Upper lobe of right lung (tissue), 1 donor: Measurements from ENCODE around the gene SEPTIN3. TPM values are rescaled to one million over a fixed set of nuclear protein-coding genes. Genes with fewer than 3 reads are reported as not detected.

ENCODE experiments used
- ATAC-seq: fragments of 200-7000 bp; cut with Tn5 transposase; one replicate; pipeline ENCODE4 v1.9.1; 2020; ENCODE audit warnings: mild to moderate bottlenecking, moderate library complexity
- DNase-seq: peaks from one replicate; pipeline ENCODE4 v3.0.0-alpha.2; 2020
- H3K27ac ChIP-seq: fragments of 200-600 bp; one replicate; pipeline ENCODE4 v1.8.0; 2022
- H3K27me3 ChIP-seq: fragments of 200-600 bp; one replicate; pipeline ENCODE4 v1.8.0; 2022; ENCODE audit warnings: mild to moderate bottlenecking
- H3K36me3 ChIP-seq: fragments of 200-600 bp; one replicate; pipeline ENCODE4 v1.8.0; 2022
- H3K4me1 ChIP-seq: fragments of 200-600 bp; one replicate; pipeline ENCODE4 v1.8.0; 2022
- H3K4me3 ChIP-seq: fragments of 200-600 bp; one replicate; pipeline ENCODE4 v1.8.0; 2022; ENCODE audit warnings: mild to moderate bottlenecking
- H3K9me3 ChIP-seq: fragments of 200-600 bp; one replicate; pipeline ENCODE4 v1.8.0; 2022
- intact Hi-C: fragments of 100-400 bp; cut with DNase I; formaldehyde crosslinking; loops from one replicate; pipeline ENCODE4 v1.11.0; 2022
- total RNA-seq: library from RNA; stranded (reverse); fragmentation: NEBNext Ultra II Directional; extraction: Animal tissue kit (Norgen Biotek cat#: 25700); gene quantifications from one replicate; pipeline ENCODE4 v1.2.1, GENCODE V29; 2021
- TF ChIP-seq, protein P1 (sequence below): fragments of 200-600 bp; IDR thresholded peaks from one replicate; pipeline ENCODE4 v1.8.0; 2022; ENCODE audit warnings: antibody characterized with exemption
- donor health status: DM: no; HTN: yes; CAD: no; lungs with severe emphysema.

SEPTIN3 gene
- total RNA-seq, 1 donor from 2014 or later = 3.2 TPM

- no peaks in the 10 kb centered on the region for H3K36me3 ChIP-seq
- H3K27me3 ChIP-seq = peaks cover 7% of the 10 kb centered on the region
- no peak overlapping the region for H3K27ac ChIP-seq
- ATAC-seq (no peak), DNase-seq (no peak)
- H3K4me3 ChIP-seq = no peak overlapping the region
- no peaks in the 10 kb centered on the region for H3K4me1 ChIP-seq
- intact Hi-C loops = no loop called here
- TF ChIP-seq, protein P1, sequence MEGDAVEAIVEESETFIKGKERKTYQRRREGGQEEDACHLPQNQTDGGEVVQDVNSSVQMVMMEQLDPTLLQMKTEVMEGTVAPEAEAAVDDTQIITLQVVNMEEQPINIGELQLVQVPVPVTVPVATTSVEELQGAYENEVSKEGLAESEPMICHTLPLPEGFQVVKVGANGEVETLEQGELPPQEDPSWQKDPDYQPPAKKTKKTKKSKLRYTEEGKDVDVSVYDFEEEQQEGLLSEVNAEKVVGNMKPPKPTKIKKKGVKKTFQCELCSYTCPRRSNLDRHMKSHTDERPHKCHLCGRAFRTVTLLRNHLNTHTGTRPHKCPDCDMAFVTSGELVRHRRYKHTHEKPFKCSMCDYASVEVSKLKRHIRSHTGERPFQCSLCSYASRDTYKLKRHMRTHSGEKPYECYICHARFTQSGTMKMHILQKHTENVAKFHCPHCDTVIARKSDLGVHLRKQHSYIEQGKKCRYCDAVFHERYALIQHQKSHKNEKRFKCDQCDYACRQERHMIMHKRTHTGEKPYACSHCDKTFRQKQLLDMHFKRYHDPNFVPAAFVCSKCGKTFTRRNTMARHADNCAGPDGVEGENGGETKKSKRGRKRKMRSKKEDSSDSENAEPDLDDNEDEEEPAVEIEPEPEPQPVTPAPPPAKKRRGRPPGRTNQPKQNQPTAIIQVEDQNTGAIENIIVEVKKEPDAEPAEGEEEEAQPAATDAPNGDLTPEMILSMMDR = no peak
- H3K9me3 ChIP-seq = peaks cover 3% of the 10 kb centered on the region
Observed at GRCh38 chr22:42016111-42016510, 46.9 kb downstream of the SEPTIN3 start.

- TF ChIP-seq, protein P1 = no peak
- Histone ChIP-seq H3K27ac (no peak overlapping the region), H3K4me3 (no peak overlapping the region), H3K4me1 (no peaks in the 10 kb centered on the region), H3K9me3 (no peaks in the 10 kb centered on the region), H3K27me3 (peaks cover 7% of the 10 kb centered on the region), H3K36me3 (no peaks in the 10 kb centered on the region)
- ATAC-seq = no peak
- intact Hi-C loops = no loop called here
- DNase-seq = no peak
Observed at GRCh38 chr22:42018224-42018623, 49.0 kb downstream of the SEPTIN3 start.

Other genes with a start within 250 kb of the SEPTIN3 start
- 7.3 TPM for gene CCDC134, start 168.8 kb upstream of the SEPTIN3 start, total RNA-seq
- gene SREBF2, start 136.3 kb upstream of the SEPTIN3 start, total RNA-seq = 156 TPM
- gene SHISA8, start 54.4 kb upstream of the SEPTIN3 start, total RNA-seq = not detected
- gene TNFRSF13C, start 42.6 kb upstream of the SEPTIN3 start, total RNA-seq = 0.23 TPM
- 1.3 TPM for gene CENPM, start 22.3 kb upstream of the SEPTIN3 start, total RNA-seq
- gene WBP2NL, start 29.3 kb downstream of the SEPTIN3 start, total RNA-seq = 1.3 TPM
- 28.6 TPM for gene NAGA, start 101.4 kb downstream of the SEPTIN3 start, total RNA-seq
- 15.4 TPM for gene PHETA2, start 104.8 kb downstream of the SEPTIN3 start, total RNA-seq
- gene SMDT1, start 110.3 kb downstream of the SEPTIN3 start, total RNA-seq = 113 TPM
- gene NDUFA6, start 121.3 kb downstream of the SEPTIN3 start, total RNA-seq = 46.2 TPM
- gene CYP2D6, start 161.4 kb downstream of the SEPTIN3 start, total RNA-seq = 1.0 TPM